ENCODE data around the gene GDPD5. TPM values are rescaled to one million over a fixed set of nuclear protein-coding genes. Genes with fewer than 3 reads are reported as not detected.
A peak's percentile ranks its signal among the peaks of the same experiment; 100 is the strongest.

GDPD5 gene
- polyA plus RNA-seq, 3 donors = 4.9 to 39.0 (median 7.6) TPM

DNA sequence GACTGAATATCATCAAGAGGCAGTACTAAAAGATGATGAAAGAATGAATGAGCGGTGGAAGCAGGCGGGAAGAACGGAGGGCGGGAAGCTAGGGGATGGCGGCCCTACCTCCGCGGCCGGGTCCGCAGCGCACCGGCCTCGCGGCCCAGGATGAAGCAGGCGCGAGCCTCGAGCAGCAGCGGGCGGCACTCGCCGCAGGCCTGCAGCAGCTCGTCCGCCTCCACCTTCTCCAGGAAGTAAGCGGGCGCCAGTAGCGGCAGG, 96.2 kb downstream of the GDPD5 start:
- Histone ChIP-seq H3K79me2 (ENCODE audit: insufficient read depth, low read length) (no peaks in the 10 kb centered on the region), H3K27me3 (ENCODE audit: control insufficient read depth in 2 of 2, insufficient read depth in 2 of 2, low read length in 2 of 2) (peaks cover 37 to 67% of the 10 kb centered on the region in 2 donors), H3K4me2 (replicated peaks; ENCODE audit: extremely low read depth, low read length, poor library complexity, severe bottlenecking) (peak overlapping the region; percentile 78), H2AFZ (ENCODE audit: insufficient read depth, low read depth, low read length, poor library complexity, severe bottlenecking) (peak overlapping the region; percentile 68), H3K4me3 (replicated peaks in 1 of 3; ENCODE audit: low read depth in 2 of 3, low read length in 3 of 3) (peak overlapping the region in 1 of 3 experiments; percentile 70), H3K27ac (ENCODE audit: low read depth in 1 of 2, low read length in 2 of 2) (no peak overlapping the region), H4K20me1 (ENCODE audit: insufficient read depth, low read length) (no peaks in the 10 kb centered on the region), H3K9ac (ENCODE audit: insufficient read depth, low read length, poor library complexity, severe bottlenecking) (no peak overlapping the region), H3K4me1 (ENCODE audit: control insufficient read depth in 1 of 2, insufficient read depth in 2 of 2, low read length in 2 of 2) (peaks cover 18 to 41% of the 10 kb centered on the region in 2 donors), H3K36me3 (replicated peaks in 1 of 2; ENCODE audit: control insufficient read depth in 1 of 2, insufficient read depth in 2 of 2, low read length in 2 of 2) (peaks cover 0 to 2% of the 10 kb centered on the region in 2 donors), H3K9me3 (replicated peaks in 1 of 2; ENCODE audit: control insufficient read depth in 1 of 2, insufficient read depth in 1 of 2, low read length in 2 of 2) (peaks cover 13 to 30% of the 10 kb centered on the region in 2 donors)
- Mint-ChIP-seq H3K9me3 (peaks cover 10 to 25% (median 23%) of the 10 kb centered on the region in 7 donors), H3K27me3 (ENCODE audit: low read depth in 3 of 3) (peaks cover 57 to 68% (median 62%) of the 10 kb centered on the region in 3 donors), H3K4me1 (peaks cover 27% of the 10 kb centered on the region), H3K36me3 (peaks cover 7 to 22% of the 10 kb centered on the region in 2 donors), H3K27ac (peak overlapping the region in 2 of 7 donors; percentile 57 to 60), H3K4me3 (peak overlapping the region; percentile 0 to 90)
- TF ChIP-seq, protein P1, sequence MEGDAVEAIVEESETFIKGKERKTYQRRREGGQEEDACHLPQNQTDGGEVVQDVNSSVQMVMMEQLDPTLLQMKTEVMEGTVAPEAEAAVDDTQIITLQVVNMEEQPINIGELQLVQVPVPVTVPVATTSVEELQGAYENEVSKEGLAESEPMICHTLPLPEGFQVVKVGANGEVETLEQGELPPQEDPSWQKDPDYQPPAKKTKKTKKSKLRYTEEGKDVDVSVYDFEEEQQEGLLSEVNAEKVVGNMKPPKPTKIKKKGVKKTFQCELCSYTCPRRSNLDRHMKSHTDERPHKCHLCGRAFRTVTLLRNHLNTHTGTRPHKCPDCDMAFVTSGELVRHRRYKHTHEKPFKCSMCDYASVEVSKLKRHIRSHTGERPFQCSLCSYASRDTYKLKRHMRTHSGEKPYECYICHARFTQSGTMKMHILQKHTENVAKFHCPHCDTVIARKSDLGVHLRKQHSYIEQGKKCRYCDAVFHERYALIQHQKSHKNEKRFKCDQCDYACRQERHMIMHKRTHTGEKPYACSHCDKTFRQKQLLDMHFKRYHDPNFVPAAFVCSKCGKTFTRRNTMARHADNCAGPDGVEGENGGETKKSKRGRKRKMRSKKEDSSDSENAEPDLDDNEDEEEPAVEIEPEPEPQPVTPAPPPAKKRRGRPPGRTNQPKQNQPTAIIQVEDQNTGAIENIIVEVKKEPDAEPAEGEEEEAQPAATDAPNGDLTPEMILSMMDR (IDR thresholded peaks at IDR 0.05) = no peak
- intact Hi-C loops (cut with micrococcal nuclease) = no loop called here
- WGBS (ENCODE audit: insufficient coverage) = 18% methylated on average over 25 of the region's 25 CpGs
- no peak for DNase-seq

DNA sequence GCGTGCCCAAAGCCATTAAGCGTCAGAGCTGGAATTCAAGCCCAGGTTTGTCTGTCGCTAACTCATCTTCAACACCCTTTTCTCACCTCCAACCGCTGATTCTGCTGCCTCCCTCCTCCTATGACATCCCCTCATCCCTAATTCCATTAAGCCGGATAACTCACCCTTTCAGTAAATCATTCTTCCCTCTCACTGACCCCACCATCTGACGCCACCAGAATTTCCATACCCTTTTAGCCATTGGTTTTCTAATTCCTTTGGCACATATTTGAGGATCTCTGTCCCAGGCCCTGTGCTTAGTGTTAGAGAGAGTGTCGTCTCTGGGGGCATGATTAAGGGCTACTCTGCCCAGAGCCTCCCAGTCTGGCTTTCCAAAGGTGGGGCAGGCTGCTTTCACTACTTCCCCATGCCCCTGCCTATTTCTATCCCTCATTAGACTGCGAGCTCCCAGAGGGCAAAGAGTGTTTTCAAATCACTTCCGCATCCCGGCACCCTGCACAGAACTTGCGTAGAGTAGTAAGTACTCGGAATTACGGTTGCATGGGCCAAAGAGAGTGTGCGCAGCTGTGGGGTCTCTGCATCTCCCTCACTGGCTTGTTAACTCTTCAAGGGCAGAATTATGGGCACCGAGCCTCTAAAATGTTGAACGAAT, 96.6 kb downstream of the GDPD5 start:
- DNase-seq = no peak
- peak overlapping the region in 3 of 7 donors; percentile 6 to 60 (median 57) for H3K27ac Mint-ChIP-seq
- intact Hi-C loops (cut with micrococcal nuclease) = no loop called here

More for the DNA sequence above, 96.6 kb downstream of the GDPD5 start:
- Histone ChIP-seq H3K4me2 (replicated peaks; ENCODE audit: extremely low read depth, low read length, poor library complexity, severe bottlenecking) (peak overlapping the region; percentile 78), H3K9me3 (replicated peaks in 1 of 2; ENCODE audit: control insufficient read depth in 1 of 2, insufficient read depth in 1 of 2, low read length in 2 of 2) (peaks cover 13 to 30% of the 10 kb centered on the region in 2 donors), H3K4me1 (ENCODE audit: control insufficient read depth in 1 of 2, insufficient read depth in 2 of 2, low read length in 2 of 2) (peaks cover 18 to 41% of the 10 kb centered on the region in 2 donors), H2AFZ (ENCODE audit: insufficient read depth, low read depth, low read length, poor library complexity, severe bottlenecking) (peak overlapping the region; percentile 68), H3K36me3 (replicated peaks in 1 of 2; ENCODE audit: control insufficient read depth in 1 of 2, insufficient read depth in 2 of 2, low read length in 2 of 2) (no peaks in the 10 kb centered on the region), H3K79me2 (ENCODE audit: insufficient read depth, low read length) (no peaks in the 10 kb centered on the region), H4K20me1 (ENCODE audit: insufficient read depth, low read length) (no peaks in the 10 kb centered on the region), H3K4me3 (replicated peaks in 1 of 3; ENCODE audit: low read depth in 2 of 3, low read length in 3 of 3) (peak overlapping the region in 1 of 3 experiments; percentile 70), H3K27ac (ENCODE audit: low read depth in 1 of 2, low read length in 2 of 2) (no peak overlapping the region), H3K9ac (ENCODE audit: insufficient read depth, low read length, poor library complexity, severe bottlenecking) (no peak overlapping the region), H3K27me3 (ENCODE audit: control insufficient read depth in 2 of 2, insufficient read depth in 2 of 2, low read length in 2 of 2) (peaks cover 37 to 67% of the 10 kb centered on the region in 2 donors)
- H3K27me3 Mint-ChIP-seq (ENCODE audit: low read depth in 3 of 3) = peaks cover 57 to 68% (median 62%) of the 10 kb centered on the region in 3 donors
- WGBS (ENCODE audit: insufficient coverage) = 67% methylated on average over 11 of the region's 16 CpGs
- H3K9me3 Mint-ChIP-seq = peaks cover 10 to 25% (median 23%) of the 10 kb centered on the region in 7 donors
- peaks cover 27% of the 10 kb centered on the region for H3K4me1 Mint-ChIP-seq
- peak overlapping the region; percentile 0 to 90 for H3K4me3 Mint-ChIP-seq
- H3K36me3 Mint-ChIP-seq = peaks cover 4 to 19% of the 10 kb centered on the region in 2 donors
- TF ChIP-seq, protein P1 (IDR thresholded peaks at IDR 0.05) = no peak
